Epithelial cell of proximal tubule (primary cell): ENCODE results near the gene AREG. TPM values are rescaled to one million over a fixed set of nuclear protein-coding genes. Genes with fewer than 3 reads are reported as not detected.

Experiments used
- DNase-seq: peaks from one replicate; pipeline ENCODE4 v3.0.0-alpha.2; 2011; ENCODE audit warnings: low read depth
- H3K4me3 ChIP-seq: 2 replicates; pipeline ENCODE4 v1.5.1; 2011; ENCODE audit warnings: low read depth, mild to moderate bottlenecking, low read length
- total RNA-seq: library from RNA; depleted of rRNA; stranded (reverse); fragments of >200 nt; gene quantifications from 2 replicates; pipeline ENCODE4 v1.2.3, GENCODE V29; 2015
- TF ChIP-seq, protein P1 (sequence below): conservative IDR thresholded peaks from 2 replicates; pipeline ENCODE4 v1.5.1; 2012; ENCODE audit warnings: low read depth, mild to moderate bottlenecking, low read length

The AREG gene
- total RNA-seq, 1 donor from 2014 or later = 211 TPM

DNA sequence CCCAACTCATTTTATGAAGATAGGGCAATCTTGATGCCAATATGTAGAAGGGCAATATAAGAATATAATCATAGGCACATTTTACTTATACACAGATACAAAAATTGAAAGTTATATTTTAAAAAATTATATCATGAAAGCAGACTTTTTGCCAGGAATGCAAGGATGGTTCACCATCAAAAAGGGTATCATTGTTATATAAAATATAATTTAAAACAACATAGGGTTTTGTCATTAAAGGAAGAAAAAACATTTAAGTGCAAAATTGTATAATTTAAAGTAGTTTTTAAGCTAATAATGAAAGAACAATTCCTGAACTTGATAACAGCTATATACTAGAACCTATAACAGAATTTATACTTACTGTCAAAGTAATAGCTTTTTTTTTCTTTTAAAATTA, 15.9 kb downstream of the AREG start:
- DNase-seq = no peak
- TF ChIP-seq, protein P1, sequence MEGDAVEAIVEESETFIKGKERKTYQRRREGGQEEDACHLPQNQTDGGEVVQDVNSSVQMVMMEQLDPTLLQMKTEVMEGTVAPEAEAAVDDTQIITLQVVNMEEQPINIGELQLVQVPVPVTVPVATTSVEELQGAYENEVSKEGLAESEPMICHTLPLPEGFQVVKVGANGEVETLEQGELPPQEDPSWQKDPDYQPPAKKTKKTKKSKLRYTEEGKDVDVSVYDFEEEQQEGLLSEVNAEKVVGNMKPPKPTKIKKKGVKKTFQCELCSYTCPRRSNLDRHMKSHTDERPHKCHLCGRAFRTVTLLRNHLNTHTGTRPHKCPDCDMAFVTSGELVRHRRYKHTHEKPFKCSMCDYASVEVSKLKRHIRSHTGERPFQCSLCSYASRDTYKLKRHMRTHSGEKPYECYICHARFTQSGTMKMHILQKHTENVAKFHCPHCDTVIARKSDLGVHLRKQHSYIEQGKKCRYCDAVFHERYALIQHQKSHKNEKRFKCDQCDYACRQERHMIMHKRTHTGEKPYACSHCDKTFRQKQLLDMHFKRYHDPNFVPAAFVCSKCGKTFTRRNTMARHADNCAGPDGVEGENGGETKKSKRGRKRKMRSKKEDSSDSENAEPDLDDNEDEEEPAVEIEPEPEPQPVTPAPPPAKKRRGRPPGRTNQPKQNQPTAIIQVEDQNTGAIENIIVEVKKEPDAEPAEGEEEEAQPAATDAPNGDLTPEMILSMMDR = no peak
- H3K4me3 ChIP-seq = no peak overlapping the region

GRCh38 chr4:74463123-74463522, 18.2 kb downstream of the AREG start:
- TF ChIP-seq, protein P1 = no peak
- DNase-seq = no peak
- H3K4me3 ChIP-seq = no peak overlapping the region

- TF ChIP-seq, protein P1 = no peak
- no peak overlapping the region for H3K4me3 ChIP-seq
- no peak for DNase-seq
Measured at GRCh38 chr4:74464291-74464690, 19.4 kb downstream of the AREG start.

- no peak overlapping the region for H3K4me3 ChIP-seq
- TF ChIP-seq, protein P1 = no peak
- no peak for DNase-seq
Measured at GRCh38 chr4:74466242-74466641, 21.3 kb downstream of the AREG start.

DNA sequence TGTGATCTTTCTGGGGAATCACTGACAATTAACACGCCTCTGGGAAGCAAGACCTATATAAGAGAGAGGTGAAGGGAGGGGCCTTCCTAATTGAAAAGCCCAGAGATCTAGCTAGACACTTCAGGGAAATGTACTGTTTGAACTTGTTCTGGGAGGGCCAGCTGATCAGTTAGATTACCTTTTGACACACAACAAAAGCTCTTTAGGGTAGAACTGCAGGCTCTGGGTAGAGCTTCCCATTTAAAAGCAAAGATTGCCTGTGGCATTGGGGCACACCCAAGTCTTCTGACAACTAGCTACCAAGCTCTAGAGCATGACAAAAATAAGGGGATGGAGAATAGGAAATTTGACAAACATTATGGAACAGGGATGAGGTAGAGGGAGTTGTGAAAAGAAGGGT, 26.3 kb downstream of the AREG start:
- H3K4me3 ChIP-seq = no peak overlapping the region
- DNase-seq = no peak
- TF ChIP-seq, protein P1 = no peak

DNA sequence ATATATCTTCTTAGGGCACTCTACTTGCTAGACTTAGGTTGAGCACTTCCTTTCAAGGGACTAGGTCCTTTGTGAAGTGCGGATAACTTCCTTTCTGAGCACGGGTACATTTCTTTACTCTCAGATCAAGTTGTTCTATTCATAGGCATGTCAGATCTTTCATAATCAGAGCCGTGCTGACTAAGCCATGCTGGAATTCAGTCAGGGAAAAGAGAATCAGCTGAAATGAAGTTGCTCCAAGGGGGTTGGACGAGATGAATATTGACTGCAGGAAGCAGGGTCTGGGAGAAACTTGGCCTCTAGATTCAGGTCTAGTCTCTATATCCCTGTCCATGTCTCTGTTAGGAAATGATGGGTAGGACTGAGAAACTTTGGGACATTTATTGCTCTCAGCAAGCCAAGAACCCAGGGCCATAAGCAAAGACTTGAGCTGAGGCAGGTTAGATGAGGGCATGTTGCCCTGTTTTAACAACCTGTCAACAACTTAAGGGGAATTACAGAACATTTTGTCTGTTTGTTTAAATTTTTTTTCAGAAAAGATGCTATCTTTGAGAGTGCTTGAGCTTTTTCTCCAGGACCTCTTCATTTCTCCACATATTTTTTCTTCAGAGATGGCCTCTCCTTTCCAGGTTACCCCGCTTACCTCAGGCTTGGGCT, 28.3 kb downstream of the AREG start:
- H3K4me3 ChIP-seq = no peak overlapping the region
- TF ChIP-seq, protein P1 = no peak
- peak; percentile 82 for DNase-seq
